HL-60/S4 treated with retinoic acid at 250 ng/mL for 4 days and 3 days (cell line): ENCODE measurements around the gene RPTOR.
"Not testable (repeated sequence)": the region's sequence is repeated elsewhere in the genome, so short reads cannot be mapped to it uniquely, and the experiment has no call there.

ENCODE experiments used
- in situ Hi-C: fragments of 300-500 bp; cut with MboI; formaldehyde crosslinking; loops from 2 replicates; pipeline ENCODE4 v1.7.0; 2022; ENCODE audit warnings: low sequenced_read_pairs

RPTOR gene

DNA sequence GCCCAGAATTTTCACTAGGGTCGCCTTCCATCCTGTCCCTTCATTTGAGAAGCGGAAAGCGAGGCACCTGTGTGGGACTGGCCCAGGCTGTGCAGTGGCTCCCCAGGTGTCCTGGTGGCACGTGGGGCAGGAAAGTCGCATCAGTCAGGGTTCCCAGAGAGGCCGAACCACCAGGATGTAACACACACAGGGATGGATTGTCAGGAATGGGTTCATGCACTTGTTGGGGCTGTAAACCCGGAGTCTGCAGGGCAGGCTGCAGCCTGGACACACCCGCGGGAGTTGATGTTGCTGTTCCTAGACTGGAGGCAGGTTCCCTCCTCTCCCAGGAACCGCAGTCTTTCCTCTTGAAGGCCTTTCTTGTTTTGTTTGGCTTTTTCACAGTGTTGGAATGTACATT, 30.7 kb upstream of the RPTOR start:
- in situ Hi-C loops = no loop called here

DNA sequence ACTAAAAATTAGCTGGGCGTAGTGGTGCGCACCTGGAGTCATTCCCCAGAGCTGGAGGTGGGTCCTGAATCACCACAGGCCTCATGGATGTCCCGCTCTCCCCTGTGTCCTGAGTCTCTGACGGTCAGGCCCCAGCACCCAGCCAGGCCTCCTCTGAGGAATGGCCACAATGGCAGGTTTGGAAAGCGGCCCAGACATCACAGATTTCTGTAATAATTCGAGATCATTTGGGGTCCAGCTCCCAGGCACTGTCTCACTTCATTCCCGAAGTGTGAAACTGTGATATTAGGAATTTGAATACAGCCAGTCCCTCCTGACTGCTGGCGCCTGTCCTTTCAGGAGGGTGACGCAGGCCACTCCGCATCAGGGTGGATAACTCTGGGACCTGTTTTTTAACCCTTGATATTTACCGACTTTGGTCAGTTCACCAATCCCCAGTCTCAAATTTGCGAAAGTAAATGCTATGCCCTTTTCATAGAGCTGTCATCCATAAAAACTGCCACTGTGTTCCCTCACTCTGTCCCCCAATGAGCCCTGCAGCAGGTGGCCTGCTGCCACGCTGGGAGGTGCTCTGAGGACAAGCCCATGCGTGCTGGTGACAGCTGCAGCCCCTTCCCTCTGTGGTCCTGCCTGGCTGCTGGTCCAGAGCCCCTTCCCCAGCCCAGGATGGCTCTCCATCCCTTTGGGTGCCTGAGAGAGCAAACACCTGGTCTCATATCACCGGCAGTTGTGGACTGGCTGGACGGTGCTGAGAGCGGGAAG, 28.3 kb upstream of the RPTOR start:
- in situ Hi-C loops = no loop called here

- in situ Hi-C loops = no loop called here
Observed at GRCh38 chr17:80517641-80518040, 27.0 kb upstream of the RPTOR start.

DNA sequence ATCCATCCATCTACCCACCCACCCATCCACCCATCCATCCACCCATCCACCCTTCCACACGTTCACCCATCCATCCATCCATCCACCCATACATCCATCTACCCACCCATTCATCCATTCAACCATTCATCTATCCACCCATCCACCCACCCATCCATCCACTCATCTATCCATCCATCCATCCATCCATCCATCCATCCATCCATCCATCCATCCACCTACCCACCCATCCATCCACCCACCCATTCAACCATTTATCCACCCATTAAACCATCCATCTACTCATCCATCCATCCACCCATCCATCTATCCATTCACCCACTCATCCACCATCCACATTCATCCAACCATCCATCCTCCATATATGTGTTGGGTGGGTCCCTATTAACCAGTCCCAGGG, 26.2 kb upstream of the RPTOR start:
- in situ Hi-C loops = no loop called here

DNA sequence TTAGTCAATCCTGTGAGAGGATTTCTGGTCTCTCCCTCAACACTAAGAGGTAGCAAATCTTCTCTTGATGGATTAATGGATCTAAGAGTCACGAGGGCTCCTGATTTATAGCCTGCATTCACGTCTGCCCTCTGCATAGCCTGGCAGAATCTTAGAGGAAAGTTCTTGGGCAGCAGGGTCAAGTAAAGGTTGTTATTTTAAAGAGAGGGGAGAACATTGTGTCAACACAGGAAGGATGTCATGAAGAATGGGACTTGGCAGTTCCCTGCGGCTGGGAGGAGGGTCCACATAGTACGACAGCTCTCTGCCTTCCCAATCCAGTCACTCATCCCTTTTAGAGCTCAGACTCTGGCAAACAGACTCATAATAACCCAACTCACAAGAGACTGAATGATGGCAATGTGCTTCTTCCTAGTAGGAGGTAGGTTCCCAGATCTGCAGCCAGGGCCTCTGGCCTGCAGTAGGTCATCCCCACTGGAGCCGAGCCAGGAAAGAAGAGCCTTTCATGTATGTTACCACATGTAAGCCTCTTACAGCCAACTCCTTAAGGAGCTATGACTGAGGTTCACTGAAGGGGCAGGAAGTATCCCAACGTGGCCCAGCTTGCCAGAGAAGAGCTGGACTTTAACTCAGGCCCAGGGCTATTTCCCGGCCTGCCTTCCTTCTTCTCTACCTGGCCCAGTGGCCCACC, 25.4 kb upstream of the RPTOR start:
- in situ Hi-C loops = no loop called here

DNA sequence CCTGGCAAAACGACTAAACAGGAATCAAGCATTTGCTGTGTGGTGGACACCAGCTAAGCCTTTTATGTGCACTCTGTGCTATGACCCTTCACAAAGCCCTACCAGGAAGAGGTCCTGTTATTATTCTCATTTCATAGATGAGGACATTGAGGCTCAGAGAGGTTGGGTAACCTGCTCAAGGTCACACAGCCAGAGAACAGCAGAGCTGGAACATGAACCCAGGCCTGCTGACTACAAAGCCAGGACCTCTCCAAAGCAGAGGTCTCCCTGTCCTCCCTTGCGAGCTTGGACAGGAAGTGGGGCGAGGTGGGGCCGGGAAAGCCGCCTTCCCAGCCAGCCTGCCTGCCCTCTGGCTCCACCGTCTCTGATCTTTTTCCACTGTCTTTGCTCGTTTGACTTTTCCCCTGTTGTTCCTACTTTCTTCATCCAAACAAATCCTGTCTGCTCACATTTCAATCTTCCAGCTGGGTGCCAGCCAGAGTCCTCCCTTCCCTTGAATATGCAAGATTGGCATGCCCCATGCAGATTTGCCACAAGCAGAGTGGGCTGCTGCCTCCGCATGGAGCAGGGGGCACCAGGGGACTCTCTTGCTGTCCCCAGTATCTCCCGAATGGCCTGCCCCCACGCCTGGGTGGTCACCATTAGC, 23.7 kb upstream of the RPTOR start:
- in situ Hi-C loops = no loop called here

DNA sequence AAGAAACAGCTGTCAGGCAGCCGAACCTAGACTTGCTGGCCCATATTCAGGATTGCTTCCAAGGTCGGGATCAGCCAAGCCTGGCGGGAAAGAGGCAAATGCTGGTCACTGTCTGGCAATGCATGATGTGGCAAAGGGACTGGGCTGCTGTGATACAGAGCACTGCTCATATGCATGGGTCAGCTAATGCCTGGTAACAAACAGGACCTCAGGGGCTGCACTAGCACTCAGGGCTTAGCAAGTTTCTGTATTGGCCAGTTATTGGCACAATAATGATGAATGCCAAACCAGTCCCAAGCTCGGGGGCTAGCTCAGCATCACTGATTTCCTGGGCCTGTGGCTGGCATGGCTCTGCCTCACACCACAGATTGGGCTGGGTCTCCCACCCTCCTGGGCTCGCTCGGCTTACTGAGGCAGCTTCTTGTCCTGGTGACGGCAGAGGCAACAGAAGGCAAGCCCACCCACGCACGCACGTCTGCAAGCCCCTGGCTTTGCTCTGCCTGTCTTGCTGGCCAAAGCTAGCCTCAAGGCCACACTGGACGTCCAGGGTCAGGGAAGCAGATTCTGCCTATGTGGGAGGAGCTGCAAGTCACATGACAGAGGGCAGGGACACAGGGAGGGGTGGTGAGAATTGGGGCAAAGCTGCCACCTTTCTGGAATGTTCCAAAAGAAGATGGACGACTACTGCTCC, 21.4 kb upstream of the RPTOR start:
- in situ Hi-C loops = no loop called here

DNA sequence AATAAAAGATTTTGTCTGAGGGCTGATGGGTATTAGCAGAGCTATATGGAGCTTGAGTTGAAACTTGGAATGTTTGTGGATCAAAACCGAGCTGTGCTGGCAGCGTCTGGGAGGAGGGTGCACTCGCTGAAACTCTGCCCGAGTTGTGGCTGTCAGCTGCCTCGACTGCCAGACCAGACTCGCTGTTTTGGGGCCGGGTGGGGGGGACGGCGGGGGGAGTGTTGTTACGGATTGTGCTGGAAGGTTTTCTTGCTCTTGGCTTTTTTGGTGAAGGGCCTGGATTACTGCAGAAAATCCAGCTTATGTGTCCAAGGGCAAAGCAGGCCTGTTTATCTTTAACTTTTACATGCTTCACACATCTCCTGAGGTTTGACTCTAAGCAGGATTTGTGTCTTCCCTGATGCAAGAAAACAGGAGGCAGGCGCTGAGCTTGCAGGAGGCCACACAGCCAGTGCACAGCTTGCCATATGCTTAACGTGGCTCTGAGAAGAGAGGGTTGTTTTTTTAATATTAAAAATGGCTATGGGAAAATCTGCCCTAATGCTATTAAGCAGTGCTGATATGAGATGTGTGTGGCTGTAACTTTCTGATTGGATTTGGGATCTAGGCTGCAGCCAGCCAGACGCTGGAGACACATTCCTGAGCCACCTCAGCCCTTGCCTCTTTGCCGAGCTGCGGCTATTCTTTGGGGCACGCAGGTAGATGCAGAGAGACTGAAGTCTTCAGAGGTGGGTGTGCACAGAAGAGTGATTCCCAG, 20.5 kb upstream of the RPTOR start:
- in situ Hi-C loops = no loop called here

GRCh38 chr17:80526116-80526910, 18.3 kb upstream of the RPTOR start:
- in situ Hi-C loops = no loop called here

DNA sequence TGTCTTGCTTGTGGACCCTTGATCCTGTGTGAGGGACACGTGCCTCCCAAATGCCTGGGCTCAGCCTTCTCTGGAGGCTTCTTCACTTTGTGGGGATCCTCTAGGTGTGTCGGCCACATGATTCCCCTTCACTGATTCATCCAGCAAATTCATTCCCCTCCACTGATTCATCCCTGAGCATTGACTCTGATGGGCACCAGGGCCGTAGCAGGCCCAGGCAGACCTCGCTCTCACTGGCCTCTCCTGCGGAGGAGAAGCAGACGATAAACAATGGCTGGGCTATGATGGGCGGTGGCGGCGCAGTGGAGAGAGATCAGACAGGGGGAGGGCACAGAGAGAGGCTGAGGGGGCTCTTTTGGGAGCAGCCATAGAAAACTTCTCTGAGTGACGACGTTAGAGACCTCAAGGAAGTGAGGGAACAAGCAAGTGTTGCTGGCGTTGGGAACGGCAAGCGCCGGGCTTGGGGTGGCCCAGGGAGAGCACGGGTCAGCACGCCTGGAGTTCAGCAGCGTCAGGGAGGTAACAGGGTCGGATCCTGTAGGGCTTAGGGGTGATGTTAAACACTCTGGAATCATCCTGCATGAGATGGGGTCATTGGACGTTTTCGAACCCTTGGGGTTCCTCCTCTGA, 17.5 kb upstream of the RPTOR start:
- in situ Hi-C loops = no loop called here

DNA sequence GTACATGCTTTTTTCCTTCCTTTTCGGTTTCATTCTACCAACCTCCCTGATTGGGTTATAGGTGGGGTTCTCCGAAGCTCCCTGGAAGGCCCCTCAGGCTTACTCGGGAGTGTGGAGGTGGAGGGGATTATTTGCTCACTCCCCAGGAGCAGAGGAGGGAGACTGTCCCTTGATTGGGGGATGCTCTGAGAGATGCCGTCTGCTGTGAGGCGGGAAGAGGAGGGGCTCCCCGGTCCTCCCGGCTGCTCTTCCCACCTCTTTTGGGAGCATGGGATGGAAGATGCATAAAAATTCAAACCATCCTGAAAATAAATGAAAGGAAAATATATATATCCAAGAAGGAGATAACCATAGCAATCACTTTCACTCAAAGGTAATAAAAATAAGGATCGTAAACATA, 16.1 kb upstream of the RPTOR start:
- in situ Hi-C loops = no loop called here

DNA sequence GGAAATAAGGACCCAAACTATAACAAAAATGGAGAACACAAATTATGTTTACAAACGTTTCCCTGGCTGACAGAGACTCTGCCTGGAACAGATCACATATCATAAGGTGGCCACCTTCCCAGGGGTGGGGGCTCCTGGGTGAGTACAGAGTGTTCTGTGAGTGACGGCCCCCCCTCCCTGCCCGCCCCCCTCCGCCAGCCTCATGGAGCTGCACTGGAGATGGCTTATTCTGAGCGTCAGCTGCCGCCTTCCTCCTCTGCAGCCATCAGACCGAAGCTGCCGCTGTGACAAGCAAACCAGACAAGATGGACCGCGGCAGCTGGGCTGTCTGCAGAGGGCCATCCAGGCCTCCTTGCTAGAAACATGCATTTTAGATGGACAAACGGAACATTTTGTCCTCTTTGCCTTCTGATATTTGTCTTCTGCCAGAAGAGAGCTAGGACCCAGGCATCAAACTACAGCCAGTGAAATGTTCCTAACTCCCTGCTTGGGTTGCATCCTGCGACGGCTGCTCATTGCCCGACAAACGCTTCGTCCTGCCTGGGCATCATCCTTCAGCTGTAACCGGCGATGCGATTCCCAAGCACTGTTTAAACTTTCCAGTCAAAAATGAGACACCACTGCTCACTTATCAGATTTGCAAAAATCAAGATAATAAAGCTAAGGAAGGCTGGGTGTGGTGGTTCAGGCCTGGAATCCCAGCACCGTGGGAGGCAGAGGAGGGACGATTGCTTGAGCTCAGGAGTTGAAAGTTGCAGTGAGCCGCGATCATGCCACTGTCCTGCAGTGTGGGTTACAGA, 15.3 kb upstream of the RPTOR start:
- in situ Hi-C loops = no loop called here

GRCh38 chr17:80529904-80530292, 14.7 kb upstream of the RPTOR start:
- in situ Hi-C loops = no loop called here

- in situ Hi-C loops = no loop called here
Observed at GRCh38 chr17:80531400-80531799, 13.2 kb upstream of the RPTOR start.

- in situ Hi-C loops = not testable (repeated sequence)
Observed at GRCh38 chr17:80537386-80537785, 7.3 kb upstream of the RPTOR start.

- in situ Hi-C loops = no loop called here
Observed at GRCh38 chr17:80538484-80538883, 6.2 kb upstream of the RPTOR start.

DNA sequence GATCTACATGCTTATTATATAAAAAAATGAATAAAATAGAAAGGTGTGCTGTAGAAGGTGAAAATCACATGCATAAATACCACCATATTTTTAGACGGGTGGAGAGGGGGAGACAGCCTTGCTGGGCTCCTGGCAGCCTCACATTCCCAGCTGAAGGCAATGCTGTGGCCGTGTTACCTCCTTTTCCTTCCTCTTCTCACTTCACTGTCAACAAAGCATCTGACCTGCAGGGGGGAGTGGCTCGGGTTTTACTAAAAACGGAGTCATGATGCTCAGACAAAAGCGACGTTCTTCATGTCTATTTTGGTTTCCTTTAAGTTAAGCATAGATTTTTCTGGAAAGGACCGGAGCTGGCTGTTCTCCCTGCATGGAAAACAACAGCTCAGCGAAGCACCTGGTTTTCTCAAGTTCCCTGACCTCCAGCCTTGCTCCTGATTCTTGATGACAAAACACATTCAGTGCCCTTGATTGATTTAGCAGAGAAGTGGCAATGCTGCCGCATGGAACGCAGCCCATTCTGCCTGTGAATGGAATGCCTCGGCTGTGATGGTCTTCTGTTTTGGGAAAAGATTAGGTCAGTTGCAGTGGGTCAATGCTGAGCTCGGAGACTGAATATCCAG, 5.5 kb upstream of the RPTOR start:
- in situ Hi-C loops = no loop called here

DNA sequence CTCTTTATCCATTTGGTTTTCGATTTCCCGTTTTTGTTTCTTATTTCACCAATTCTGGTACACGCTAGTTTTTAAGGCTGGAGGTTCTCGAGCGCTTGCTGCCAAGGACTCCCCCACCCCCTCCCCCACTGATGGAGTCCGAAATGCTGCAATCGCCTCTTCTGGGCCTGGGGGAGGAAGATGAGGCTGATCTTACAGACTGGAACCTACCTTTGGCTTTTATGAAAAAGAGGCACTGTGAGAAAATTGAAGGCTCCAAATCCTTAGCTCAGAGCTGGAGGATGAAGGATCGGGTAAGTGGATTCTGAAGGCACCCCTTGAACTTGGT, 825 bp downstream of the RPTOR start:
- in situ Hi-C loops = no loop called here

- in situ Hi-C loops = no loop called here
Observed at GRCh38 chr17:80546267-80546666, 1.6 kb downstream of the RPTOR start.
